Measurements from ENCODE around the gene TXNRD3.

TXNRD3 gene

GRCh38 chr3:126654571-126655383, at the start of gene TXNRD3:
Gene TXNRD3 (minus strand): TSS chr3:126655124.
- in situ Hi-C loops (cut with MboI; ENCODE audit: low sequenced_read_pairs), result no loop called here

- in situ Hi-C loops (cut with MboI; ENCODE audit: low sequenced_read_pairs), result no loop called here
Measured at GRCh38 chr3:126703512-126704493, 48.9 kb upstream of the TXNRD3 start, which contains the start of gene CHCHD6. Gene CHCHD6 (plus strand): TSS chr3:126704240. CDS start chr3:126704313, 73 bp downstream.

GRCh38 chr3:126699011-126699410, 44.1 kb upstream of the TXNRD3 start:
- in situ Hi-C loops (cut with MboI; ENCODE audit: low sequenced_read_pairs), result no loop called here

- in situ Hi-C loops (cut with MboI; ENCODE audit: low sequenced_read_pairs), result no loop called here
Measured at GRCh38 chr3:126696701-126697267, 41.9 kb upstream of the TXNRD3 start.

- in situ Hi-C loops (cut with MboI; ENCODE audit: low sequenced_read_pairs), result no loop called here
Measured at GRCh38 chr3:126693921-126694320, 39.0 kb upstream of the TXNRD3 start.

GRCh38 chr3:126692858-126693257, 37.9 kb upstream of the TXNRD3 start:
- in situ Hi-C loops (cut with MboI; ENCODE audit: low sequenced_read_pairs), result no loop called here

GRCh38 chr3:126691765-126692164, 36.8 kb upstream of the TXNRD3 start:
- in situ Hi-C loops (cut with MboI; ENCODE audit: low sequenced_read_pairs), result no loop called here

GRCh38 chr3:126685493-126685892, 30.6 kb upstream of the TXNRD3 start:
- in situ Hi-C loops (cut with MboI; ENCODE audit: low sequenced_read_pairs), result no loop called here

GRCh38 chr3:126685021-126685420, 30.1 kb upstream of the TXNRD3 start:
- in situ Hi-C loops (cut with MboI; ENCODE audit: low sequenced_read_pairs), result no loop called here

- in situ Hi-C loops (cut with MboI; ENCODE audit: low sequenced_read_pairs), result no loop called here
Measured at GRCh38 chr3:126684218-126684751, 29.4 kb upstream of the TXNRD3 start.

- in situ Hi-C loops (cut with MboI; ENCODE audit: low sequenced_read_pairs), result no loop called here
Measured at GRCh38 chr3:126683069-126683468, 28.1 kb upstream of the TXNRD3 start.

- in situ Hi-C loops (cut with MboI; ENCODE audit: low sequenced_read_pairs), result no loop called here
Measured at GRCh38 chr3:126682009-126682408, 27.1 kb upstream of the TXNRD3 start.

GRCh38 chr3:126680667-126681055, 25.7 kb upstream of the TXNRD3 start:
- in situ Hi-C loops (cut with MboI; ENCODE audit: low sequenced_read_pairs), result no loop called here

- in situ Hi-C loops (cut with MboI; ENCODE audit: low sequenced_read_pairs), result no loop called here
Measured at GRCh38 chr3:126679831-126680666, 25.1 kb upstream of the TXNRD3 start.

GRCh38 chr3:126679318-126679751, 24.4 kb upstream of the TXNRD3 start:
- in situ Hi-C loops (cut with MboI; ENCODE audit: low sequenced_read_pairs), result no loop called here

- in situ Hi-C loops (cut with MboI; ENCODE audit: low sequenced_read_pairs), result no loop called here
Measured at GRCh38 chr3:126678693-126679317, 23.9 kb upstream of the TXNRD3 start.

- in situ Hi-C loops (cut with MboI; ENCODE audit: low sequenced_read_pairs), result no loop called here
Measured at GRCh38 chr3:126677862-126678503, 23.1 kb upstream of the TXNRD3 start.

GRCh38 chr3:126676919-126677705, 22.2 kb upstream of the TXNRD3 start:
- in situ Hi-C loops (cut with MboI; ENCODE audit: low sequenced_read_pairs), result no loop called here

All from HL-60/S4 (cell line).